Germinal center (tissue), 1 donor: ENCODE results near the gene PHYHD1.

Source experiments
- DNase-seq: peaks from one replicate; pipeline ENCODE4 v3.0.0; 2012; ENCODE audit warnings: mixed read lengths, low spot score

Gene PHYHD1

GRCh38 chr9:128983536-128983935 is 62.8 kb downstream of the PHYHD1 start:
- DNase-seq = no peak

- DNase-seq = no peak
Measured at GRCh38 chr9:128986671-128987070, 65.9 kb downstream of the PHYHD1 start.

DNA sequence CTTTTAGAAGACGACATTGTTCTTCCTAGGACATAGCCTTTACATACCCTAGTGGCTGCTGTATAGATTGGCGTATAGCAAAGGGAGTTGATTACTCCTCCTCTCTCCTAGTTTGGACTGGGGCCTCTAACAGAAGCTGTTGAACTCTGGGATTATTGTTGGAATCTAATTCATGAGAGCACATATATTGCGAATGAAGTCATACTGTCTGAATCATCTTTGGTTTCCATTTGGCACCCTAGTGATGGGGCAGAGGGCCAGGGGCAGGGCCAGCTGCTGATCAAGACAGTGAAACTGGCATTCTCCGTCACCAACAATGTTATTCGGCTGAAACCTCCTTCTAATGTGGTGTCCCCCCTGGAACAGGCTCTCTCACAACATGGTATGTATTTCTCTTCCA is 67.0 kb downstream of the PHYHD1 start:
- DNase-seq = no peak
